Effector memory CD4-positive, alpha-beta T cell (primary cell): ENCODE data around the gene FOXI1.
"Not testable (repeated sequence)": the region's sequence is repeated elsewhere in the genome, so short reads cannot be mapped to it uniquely, and the experiment has no call there.

Source experiments
- DNase-seq, 3 donors: peaks; one replicate each; pipeline ENCODE4 v3.0.0-alpha.2; 2020
- H3K27ac ChIP-seq: 2 replicates; pipeline ENCODE4 v1.7.0; 2013; ENCODE audit warnings: mild to moderate bottlenecking, low read length, moderate library complexity; ENCODE audit not compliant: insufficient read depth, poor library complexity, severe bottlenecking
- H3K27me3 ChIP-seq: replicated peaks from 2 replicates; pipeline ENCODE4 v1.7.0; 2013; ENCODE audit warnings: mild to moderate bottlenecking, low read length; ENCODE audit not compliant: insufficient read depth, control insufficient read depth, poor library complexity, severe bottlenecking
- H3K36me3 ChIP-seq: 2 replicates; pipeline ENCODE4 v1.7.0; 2013; ENCODE audit warnings: mild to moderate bottlenecking, low read length, moderate library complexity; ENCODE audit not compliant: control insufficient read depth, insufficient read depth
- H3K4me1 ChIP-seq: 2 replicates; pipeline ENCODE4 v1.7.0; 2013; ENCODE audit warnings: low read length, mild to moderate bottlenecking; ENCODE audit not compliant: control insufficient read depth, insufficient read depth, poor library complexity, severe bottlenecking
- H3K4me3 ChIP-seq: 2 replicates; pipeline ENCODE4 v1.7.0; 2013; ENCODE audit warnings: low read length, low read depth, mild to moderate bottlenecking; ENCODE audit not compliant: insufficient read depth, poor library complexity, severe bottlenecking
- H3K9me3 ChIP-seq: 2 replicates; pipeline ENCODE4 v1.7.0; 2013; ENCODE audit warnings: mild to moderate bottlenecking, low read length, moderate library complexity; ENCODE audit not compliant: control insufficient read depth

FOXI1 gene

DNA sequence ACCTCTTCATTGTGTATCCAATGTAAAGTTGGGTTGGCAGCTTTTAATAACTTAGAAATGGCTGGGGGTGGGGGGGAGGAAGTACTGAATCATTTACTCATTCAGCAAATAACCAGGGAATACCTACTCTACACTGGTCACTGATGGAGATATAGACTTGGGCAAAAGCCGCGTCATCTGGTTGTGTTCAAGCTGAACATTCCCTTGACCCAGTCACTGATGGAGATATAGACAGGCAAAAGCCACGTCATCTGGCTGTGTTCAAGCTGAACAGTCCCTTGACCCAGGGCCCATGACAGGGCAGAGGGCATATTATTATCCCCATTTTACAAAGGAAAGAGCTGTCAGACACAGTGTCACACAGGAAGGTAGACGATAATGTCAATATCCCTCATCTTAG lies 32.6 kb downstream of the FOXI1 start:
- DNase-seq: no peak
- peaks cover 5% of the 10 kb centered on the region for H3K27me3 ChIP-seq
- H3K4me1 ChIP-seq: no peaks in the 10 kb centered on the region
- H3K4me3 ChIP-seq: no peak overlapping the region
- H3K36me3 ChIP-seq: no peaks in the 10 kb centered on the region
- no peaks in the 10 kb centered on the region for H3K9me3 ChIP-seq
- no peak overlapping the region for H3K27ac ChIP-seq

DNA sequence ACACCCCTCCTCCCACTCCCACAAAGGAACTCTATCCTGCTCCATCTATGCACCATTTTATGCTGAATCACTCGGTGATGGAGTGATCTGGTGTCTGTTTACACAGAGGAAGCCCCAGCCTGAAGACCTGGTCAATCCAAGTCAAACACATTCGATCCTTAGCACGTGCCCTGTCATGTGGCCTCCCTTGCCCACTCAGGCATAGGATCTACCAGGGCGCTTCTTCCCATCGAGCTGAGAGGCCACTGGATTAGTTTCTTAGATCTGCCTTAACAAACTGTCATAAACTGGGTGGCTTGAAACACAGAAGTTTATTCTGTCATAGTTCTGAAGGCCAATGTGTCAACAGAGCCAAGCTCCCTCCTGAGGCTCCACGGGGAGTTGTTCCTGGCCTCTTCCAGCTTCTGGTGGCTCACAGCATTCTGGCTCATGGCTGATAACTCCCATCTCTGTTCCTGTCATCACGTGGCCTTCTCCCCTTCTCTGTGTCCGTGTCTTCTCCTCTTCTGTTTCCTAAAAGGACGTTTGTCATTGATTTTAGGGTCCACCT lies 34.2 kb downstream of the FOXI1 start:
- Histone ChIP-seq H3K4me3 (no peak overlapping the region), H3K4me1 (no peaks in the 10 kb centered on the region), H3K36me3 (no peaks in the 10 kb centered on the region), H3K27ac (no peak overlapping the region), H3K27me3 (no peaks in the 10 kb centered on the region), H3K9me3 (no peaks in the 10 kb centered on the region)
- DNase-seq: no peak

DNA sequence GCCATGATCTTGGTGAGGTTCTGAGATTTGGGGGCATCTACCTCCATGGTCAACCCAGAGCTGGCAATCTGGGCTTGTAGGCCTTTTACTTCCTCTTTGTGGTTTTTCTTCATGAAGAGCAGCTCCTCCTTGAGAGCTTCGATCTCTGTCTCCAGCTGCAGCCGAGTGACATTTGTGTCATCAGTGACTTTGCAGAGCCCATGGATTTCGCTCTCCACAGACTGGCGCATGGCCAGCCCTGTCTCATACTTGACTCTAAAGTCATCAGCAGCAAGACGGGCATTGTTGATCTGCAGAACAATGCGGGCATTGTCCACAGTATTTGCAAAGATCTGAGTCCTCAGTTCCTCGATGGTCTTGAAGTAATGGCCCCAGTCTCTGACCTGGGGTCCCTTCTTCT lies 35.5 kb downstream of the FOXI1 start:
- H3K9me3 ChIP-seq, H3K4me1 ChIP-seq, H3K27ac ChIP-seq, DNase-seq, H3K36me3 ChIP-seq, H3K27me3 ChIP-seq, H3K4me3 ChIP-seq: not testable (repeated sequence)

DNA sequence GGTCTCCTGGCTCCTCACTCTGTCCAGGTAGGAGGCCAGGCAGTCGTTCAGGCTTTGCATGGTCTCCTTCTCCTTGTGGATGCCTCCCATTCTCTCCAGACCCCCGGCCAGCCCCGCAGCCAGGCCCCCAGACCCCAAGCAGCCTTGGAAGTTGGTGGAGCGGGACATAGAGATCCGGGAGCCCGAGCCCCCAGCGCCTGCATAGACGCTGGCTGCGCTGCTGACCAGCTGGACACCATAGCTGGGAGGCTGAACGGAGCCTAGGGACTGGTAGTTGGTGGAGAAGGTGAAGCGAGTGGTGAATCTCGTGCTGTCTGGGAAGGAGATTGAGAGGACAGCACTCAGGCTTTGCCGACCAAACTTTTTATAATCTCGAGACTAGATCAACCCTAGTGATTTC lies 35.9 kb downstream of the FOXI1 start:
- Histone ChIP-seq H3K27me3 (no peaks in the 10 kb centered on the region), H3K9me3 (no peaks in the 10 kb centered on the region), H3K4me1 (no peaks in the 10 kb centered on the region), H3K27ac (no peak overlapping the region), H3K36me3 (no peaks in the 10 kb centered on the region), H3K4me3 (no peak overlapping the region)
- no peak for DNase-seq

DNA sequence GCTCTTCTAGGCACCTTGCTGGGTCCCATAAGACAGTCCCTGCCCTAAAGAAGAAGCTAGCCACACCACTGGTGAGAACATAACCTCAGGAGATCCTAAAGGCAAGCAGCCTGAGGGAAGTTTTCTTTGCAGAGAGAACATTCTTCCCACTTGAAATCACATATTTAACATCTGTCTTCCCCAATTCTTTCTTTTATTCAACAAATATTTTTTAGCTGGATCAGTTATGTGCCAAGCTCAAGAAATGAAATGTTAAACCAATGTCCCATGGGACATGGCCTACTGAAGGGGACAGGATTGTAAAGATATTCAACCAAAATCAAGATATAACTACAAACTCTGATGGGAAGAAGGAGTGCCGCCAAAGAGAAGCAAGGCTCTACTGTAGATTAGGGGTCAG lies 36.5 kb downstream of the FOXI1 start:
- Histone ChIP-seq H3K36me3 (no peaks in the 10 kb centered on the region), H3K9me3 (no peaks in the 10 kb centered on the region), H3K4me1 (no peaks in the 10 kb centered on the region), H3K27ac (no peak overlapping the region), H3K4me3 (no peak overlapping the region), H3K27me3 (no peaks in the 10 kb centered on the region)
- DNase-seq: no peak

DNA sequence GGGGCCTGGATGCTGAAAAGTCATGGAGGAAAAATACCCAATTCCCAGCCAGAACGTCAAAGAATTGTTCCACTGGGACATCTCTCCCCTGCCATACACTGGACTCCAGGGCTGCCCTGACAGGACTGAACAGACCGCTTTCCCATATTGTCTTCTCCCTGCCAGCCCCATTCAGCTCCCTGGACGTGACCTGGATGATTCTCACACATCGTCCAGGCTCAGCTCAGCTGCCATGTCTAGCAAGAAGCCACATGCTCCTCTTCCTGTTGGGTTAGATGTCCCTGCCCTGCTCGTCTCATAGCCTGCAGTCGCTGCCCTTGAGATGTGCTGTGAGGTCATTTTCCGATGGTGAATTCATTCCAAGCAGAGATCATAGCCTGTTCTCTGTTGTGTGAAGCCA lies 37.4 kb downstream of the FOXI1 start:
- Histone ChIP-seq H3K4me1 (no peaks in the 10 kb centered on the region), H3K4me3 (no peak overlapping the region), H3K27ac (no peak overlapping the region), H3K9me3 (no peaks in the 10 kb centered on the region), H3K36me3 (no peaks in the 10 kb centered on the region), H3K27me3 (no peaks in the 10 kb centered on the region)
- DNase-seq: no peak

DNA sequence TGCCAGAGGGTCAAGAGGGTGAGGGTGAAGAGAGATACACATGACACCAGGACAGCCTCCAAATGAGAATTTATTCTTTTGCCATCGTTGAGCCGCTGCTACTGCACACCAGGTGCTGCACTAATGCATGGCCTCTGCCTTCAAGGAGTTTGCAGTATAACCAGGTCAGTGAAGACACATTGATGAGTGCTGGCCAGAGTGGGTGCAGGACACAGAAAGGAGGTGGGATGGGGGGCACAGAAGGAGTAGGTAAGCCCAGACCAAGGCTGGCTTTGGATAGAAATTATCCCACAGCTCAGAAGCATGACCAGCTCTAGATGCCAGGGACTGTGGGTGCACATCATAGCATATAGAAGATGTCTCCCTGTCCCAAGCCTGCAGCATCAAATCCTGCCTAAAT lies 38.0 kb downstream of the FOXI1 start:
- no peak overlapping the region for H3K4me3 ChIP-seq
- H3K9me3 ChIP-seq: no peaks in the 10 kb centered on the region
- no peaks in the 10 kb centered on the region for H3K4me1 ChIP-seq
- H3K36me3 ChIP-seq: no peaks in the 10 kb centered on the region
- H3K27ac ChIP-seq: no peak overlapping the region
- no peaks in the 10 kb centered on the region for H3K27me3 ChIP-seq
- DNase-seq: no peak

DNA sequence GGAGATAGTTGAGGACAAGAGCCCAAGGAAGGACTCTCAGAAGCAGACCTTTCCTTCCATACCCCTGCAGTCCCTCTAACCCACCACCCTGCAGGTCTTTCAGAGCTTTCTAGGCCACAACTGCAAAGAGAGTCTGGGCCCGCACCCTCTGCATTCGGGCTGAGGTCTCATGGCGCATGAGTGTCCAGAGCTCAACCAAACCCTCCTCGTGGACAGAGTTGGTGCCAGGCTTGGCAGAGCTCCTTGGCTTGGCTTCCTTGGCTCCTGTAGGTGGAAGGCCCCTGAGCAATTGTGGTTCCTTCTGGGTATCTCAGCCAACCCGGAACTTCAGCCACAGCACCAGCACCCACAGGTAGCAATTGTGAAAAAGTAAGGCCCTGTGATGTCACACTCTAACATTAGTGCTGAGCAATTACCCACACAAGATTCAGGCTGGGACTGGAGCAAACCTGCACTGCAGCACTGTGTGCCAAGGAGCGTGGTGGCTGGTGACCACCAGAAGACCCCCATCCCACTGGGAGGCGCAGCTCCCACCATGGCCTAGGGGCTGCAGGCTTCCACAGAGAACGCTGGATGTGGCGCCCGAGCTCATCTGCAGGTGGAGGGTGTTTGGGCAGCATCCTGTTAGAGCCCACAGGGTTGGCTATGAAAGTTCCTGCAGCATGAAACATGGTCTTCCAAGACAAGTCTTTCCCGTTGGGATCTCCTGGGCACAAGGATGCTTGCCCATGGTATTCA lies 38.8 kb downstream of the FOXI1 start:
- no peak overlapping the region for H3K4me3 ChIP-seq
- H3K9me3 ChIP-seq: no peaks in the 10 kb centered on the region
- H3K27ac ChIP-seq: no peak overlapping the region
- no peaks in the 10 kb centered on the region for H3K27me3 ChIP-seq
- no peaks in the 10 kb centered on the region for H3K4me1 ChIP-seq
- DNase-seq: no peak
- H3K36me3 ChIP-seq: no peaks in the 10 kb centered on the region

DNA sequence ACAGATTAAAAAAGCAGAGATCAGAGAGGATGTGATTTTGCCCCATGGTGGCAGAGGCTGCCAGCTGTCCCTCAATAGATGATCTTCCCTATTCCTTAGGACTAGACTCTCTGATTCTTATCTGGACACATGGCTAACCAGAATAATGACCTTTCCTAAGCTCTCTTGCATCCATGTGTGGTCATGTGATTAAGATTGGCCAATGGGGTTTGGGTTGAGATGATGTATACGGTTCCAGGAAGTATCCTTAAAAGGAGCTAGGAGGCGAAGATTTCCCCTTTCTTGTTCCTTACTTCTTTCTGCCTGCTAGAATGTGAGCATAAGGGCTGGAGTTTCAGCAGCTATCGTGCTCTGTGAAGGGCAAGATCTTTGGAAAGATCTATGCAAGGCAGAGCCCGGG lies 39.8 kb downstream of the FOXI1 start:
- H3K4me3 ChIP-seq: no peak overlapping the region
- no peaks in the 10 kb centered on the region for H3K9me3 ChIP-seq
- H3K36me3 ChIP-seq: no peaks in the 10 kb centered on the region
- no peak overlapping the region for H3K27ac ChIP-seq
- no peak for DNase-seq
- no peaks in the 10 kb centered on the region for H3K27me3 ChIP-seq
- no peaks in the 10 kb centered on the region for H3K4me1 ChIP-seq

DNA sequence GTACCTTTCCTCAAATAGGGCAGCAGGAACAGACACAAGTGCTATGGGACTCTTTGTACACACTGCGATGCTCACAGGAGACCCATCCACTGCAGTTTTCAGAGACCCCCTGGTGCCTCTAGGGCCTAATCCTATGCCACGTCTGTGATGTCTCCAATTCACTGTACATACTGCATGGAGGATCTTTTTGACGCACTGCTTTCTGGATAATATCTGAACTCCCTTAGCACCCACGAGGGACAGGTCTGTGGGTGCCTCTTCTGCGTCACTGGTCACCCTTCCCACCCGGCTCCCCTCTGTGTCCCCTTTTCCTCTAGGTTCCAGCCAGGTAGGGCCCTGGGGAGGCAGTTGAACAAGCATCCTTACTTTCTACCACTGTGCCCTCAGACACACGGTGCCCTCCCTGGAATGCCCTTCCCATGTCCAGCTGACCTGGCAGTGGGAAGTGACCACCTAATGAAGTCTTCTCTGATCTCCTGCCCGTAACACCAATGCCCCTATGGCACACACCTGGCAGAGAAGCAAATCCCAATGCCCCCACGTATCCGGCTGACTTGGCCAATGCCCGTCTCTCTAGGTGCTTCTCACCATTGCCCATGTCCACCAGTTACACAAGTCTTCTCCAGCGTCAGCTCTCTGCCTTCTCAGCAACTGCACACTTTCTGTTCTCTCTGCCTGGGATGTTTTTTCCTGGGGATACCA lies 41.5 kb downstream of the FOXI1 start:
- DNase-seq: no peak
- H3K4me3 ChIP-seq: no peak overlapping the region
- no peak overlapping the region for H3K27ac ChIP-seq
- no peaks in the 10 kb centered on the region for H3K9me3 ChIP-seq
- no peaks in the 10 kb centered on the region for H3K36me3 ChIP-seq
- no peaks in the 10 kb centered on the region for H3K4me1 ChIP-seq
- H3K27me3 ChIP-seq: no peaks in the 10 kb centered on the region
